Anterior cingulate cortex (tissue), 58 donors: Measurements from ENCODE around the gene SPIRE1.

Source experiments
- DNase-seq, 58 donors: peaks; one replicate each; lab custom pipeline; 2025; lab: John Stamatoyannopoulos, UW

SPIRE1 gene

GRCh38 chr18:12604445-12605007, 53.4 kb downstream of the SPIRE1 start:
- no peak for DNase-seq

GRCh38 chr18:12599966-12600365, 57.9 kb downstream of the SPIRE1 start:
- DNase-seq, result no peak

- DNase-seq, result no peak
These were observed 58.4 kb downstream of the SPIRE1 start for GRCh38 chr18:12599543-12599942.

- DNase-seq, result no peak
These were observed 59.6 kb downstream of the SPIRE1 start for GRCh38 chr18:12598181-12598930.

GRCh38 chr18:12597760-12598159, 60.1 kb downstream of the SPIRE1 start:
- peak in 3 of 58 donors; percentile 3 to 13 (median 5) for DNase-seq

GRCh38 chr18:12595571-12596255, 62.2 kb downstream of the SPIRE1 start:
- DNase-seq, result no peak

GRCh38 chr18:12593866-12594265, 64.0 kb downstream of the SPIRE1 start:
- DNase-seq, result no peak

- no peak for DNase-seq
These were observed 65.2 kb downstream of the SPIRE1 start for GRCh38 chr18:12592597-12593127.

- DNase-seq, result no peak
These were observed 68.5 kb downstream of the SPIRE1 start for GRCh38 chr18:12589448-12589847.

GRCh38 chr18:12586956-12587355, 71.0 kb downstream of the SPIRE1 start:
- DNase-seq, result no peak

- no peak for DNase-seq
These were observed 72.7 kb downstream of the SPIRE1 start for GRCh38 chr18:12585218-12585617.

GRCh38 chr18:12580630-12581342, 77.1 kb downstream of the SPIRE1 start:
- DNase-seq, result no peak

- DNase-seq, result no peak
These were observed 78.1 kb downstream of the SPIRE1 start for GRCh38 chr18:12579775-12580174.

- no peak for DNase-seq
These were observed 80.1 kb downstream of the SPIRE1 start for GRCh38 chr18:12577848-12578247.

- no peak for DNase-seq
These were observed 83.3 kb downstream of the SPIRE1 start for GRCh38 chr18:12574494-12575185.

- no peak for DNase-seq
These were observed 86.3 kb downstream of the SPIRE1 start for GRCh38 chr18:12571630-12572029.

- no peak for DNase-seq
These were observed 88.1 kb downstream of the SPIRE1 start for GRCh38 chr18:12569791-12570190.

GRCh38 chr18:12567849-12568248, 90.1 kb downstream of the SPIRE1 start:
- DNase-seq, result no peak

GRCh38 chr18:12564861-12565260, 93.0 kb downstream of the SPIRE1 start:
- no peak for DNase-seq

GRCh38 chr18:12564378-12564777, 93.5 kb downstream of the SPIRE1 start:
- DNase-seq, result no peak
